Adrenal gland (tissue), 12 donors: ENCODE results near the gene UTF1. TPM values are rescaled to one million over a fixed set of nuclear protein-coding genes. Genes with fewer than 3 reads are reported as not detected.

Experiments used
- DNase-seq, 7 donors: peaks; one replicate each; pipeline ENCODE4 v3.0.0-alpha.2; 2019 to 2020
- H3K27ac ChIP-seq, 5 donors: fragments of 200-600 bp; sonication (generic) in 4 of 5; 1 replicate in 3 of 5; 2 replicates in 2 of 5; pipeline versions ENCODE4 v1.5.1 to v1.8.0; 2016 to 2020; ENCODE audit warnings: mild to moderate bottlenecking in 1 of 5
- H3K27me3 ChIP-seq: fragments of 200-600 bp; 2 replicates; pipeline ENCODE4 v1.8.0; 2021
- H3K36me3 ChIP-seq, 2 donors: fragments of 200-600 bp; replicated peaks in 1 of 2; 1 replicate in 1 of 2; 2 replicates in 1 of 2; pipeline versions ENCODE4 v1.5.1 to v1.8.0; 2018 to 2022
- H3K4me1 ChIP-seq, 2 donors: fragments of 200-600 bp; replicated peaks in 1 of 2; 1 replicate in 1 of 2; 2 replicates in 1 of 2; pipeline versions ENCODE4 v1.5.1 to v1.8.0; 2018 to 2021
- H3K4me3 ChIP-seq, 4 donors: fragments of 200-600 bp; sonication (generic) in 3 of 4; one replicate each; pipeline ENCODE4 v1.5.1; 2016 to 2018
- H3K9me3 ChIP-seq, 3 donors: fragments of 200-600 bp; sonication (generic) in 1 of 3; replicated peaks in 1 of 3; 1 replicate in 2 of 3; 2 replicates in 1 of 3; pipeline versions ENCODE4 v1.5.1 to v1.8.0; 2016 to 2021
- CTCF ChIP-seq, 6 experiments: fragments of 450-650 bp in 4 of 6; fragments of 200-600 bp in 2 of 6; sonication (generic) in 1 of 6; IDR thresholded peaks; 1 replicate in 5 of 6; 2 replicates in 1 of 6; pipeline versions ENCODE4 v1.5.1 to v1.8.0; 2016 to 2021; ENCODE audit warnings: antibody characterized with exemption in 6 of 6, mild to moderate bottlenecking in 2 of 6, moderate library complexity in 1 of 6
- POLR2A ChIP-seq, 2 donors: fragments of 450-650 bp; IDR thresholded peaks; one replicate each; pipeline ENCODE4 v1.6.1; 2017; ENCODE audit warnings: antibody characterized with exemption in 2 of 2, mild to moderate bottlenecking in 2 of 2, moderate library complexity in 1 of 2
- WGBS, 4 donors: extraction: QIAGEN DNeasy Blood & Tissue Kit in 2 of 4; methylation state at CpG; one replicate each; pipeline versions ENCODE4 v1.1.5 to v1.1.7; 2013 to 2017; 5-methylcytosine and 5-hydroxymethylcytosine counted together
- intact Hi-C, 2 donors: fragments of 100-400 bp; cut with DNase I; formaldehyde crosslinking; loops; one replicate each; pipeline versions ENCODE4 v1.14.1 to v1.15.0; 2022 to 2023
- polyA plus RNA-seq, 3 donors: library from polyadenylated mRNA; stranded (reverse); fragments of 200-250 nt in 2 of 3; fragments of 350-450 nt in 1 of 3; fragmentation: Illumina TruSeq in 1 of 3; extraction: RNeasy Lipid Tissue Mini Kit (QIAGEN cat#74804) in 1 of 3; gene quantifications; one replicate each; pipeline ENCODE4 v1.2.3, GENCODE V29; 2013 to 2014
- total RNA-seq, 9 donors: library from RNA; depleted of rRNA in 4 of 9; stranded (reverse); fragments of >200 nt in 4 of 9; fragments of 120-200 nt in 1 of 9; fragmentation: NEBNext Ultra II Directional in 1 of 9; extraction: Animal tissue kit (Norgen Biotek cat#: 25700) in 1 of 9; gene quantifications; one replicate each; pipeline versions ENCODE4 v1.1.0 to v1.2.4, GENCODE V29; 2013 to 2023
- donor health status: healthy with polysubstance abuse.
- donor health status: Bipolar disorder and iron deficiency.
- donor health status: DM: yes; HTN: yes; CAD: no.
- donor health status: DM: no; HTN: no; CAD: no.
- donor health status: DM: no; HTN: no; CAD: no.
- donor health status: DM: yes; HTN: yes; CAD: no.

UTF1 gene
- total and polyA plus RNA-seq, 12 donors, result 0.19 to 0.24 TPM; not detected in 10

- H3K27me3 ChIP-seq, result no peaks in the 10 kb centered on the region
- WGBS, 4 donors, result 91 to 96% (median 94%) methylated on average over 29 to 38 of the region's 38 CpGs
- H3K4me1 ChIP-seq, result no peaks in the 10 kb centered on the region
- no peak overlapping the region for H3K27ac ChIP-seq
- DNase-seq, result no peak
- no peak for TF ChIP-seq CTCF (IDR thresholded peaks at IDR 0.05)
- no peak for TF ChIP-seq POLR2A (IDR thresholded peaks at IDR 0.05)
- H3K4me3 ChIP-seq, result no peak overlapping the region
- H3K9me3 ChIP-seq, result no peaks in the 10 kb centered on the region
- intact Hi-C loops, result no loop called here
- H3K36me3 ChIP-seq, result no peaks in the 10 kb centered on the region
Observed at GRCh38 chr10:133204226-133205015, 25.6 kb upstream of the UTF1 start.

GRCh38 chr10:133205146-133205545 is 24.9 kb upstream of the UTF1 start:
- no peaks in the 10 kb centered on the region for H3K4me1 ChIP-seq
- no peaks in the 10 kb centered on the region for H3K9me3 ChIP-seq
- no peak for TF ChIP-seq POLR2A (IDR thresholded peaks at IDR 0.05)
- no peak for TF ChIP-seq CTCF (IDR thresholded peaks at IDR 0.05)
- intact Hi-C loops, result no loop called here
- H3K27me3 ChIP-seq, result no peaks in the 10 kb centered on the region
- H3K4me3 ChIP-seq, result no peak overlapping the region
- no peak for DNase-seq
- no peaks in the 10 kb centered on the region for H3K36me3 ChIP-seq
- H3K27ac ChIP-seq, result no peak overlapping the region
- 87 to 90% (median 88%) methylated on average over 8 to 23 of the region's 23 CpGs for WGBS, 4 donors

- Histone ChIP-seq H3K27ac (no peak overlapping the region), H3K4me1 (no peaks in the 10 kb centered on the region), H3K27me3 (no peaks in the 10 kb centered on the region), H3K4me3 (no peak overlapping the region), H3K36me3 (no peaks in the 10 kb centered on the region), H3K9me3 (no peaks in the 10 kb centered on the region)
- intact Hi-C loops, result no loop called here
- 77 to 89% (median 83%) methylated on average over 15 to 17 of the region's 17 CpGs for WGBS, 4 donors
- TF ChIP-seq CTCF (IDR thresholded peaks at IDR 0.05) (no peak), POLR2A (IDR thresholded peaks at IDR 0.05) (no peak)
- DNase-seq, result no peak
Observed at GRCh38 chr10:133206356-133207040, 23.5 kb upstream of the UTF1 start.

- Histone ChIP-seq H3K27ac (no peak overlapping the region), H3K4me1 (no peaks in the 10 kb centered on the region), H3K4me3 (no peak overlapping the region), H3K27me3 (no peaks in the 10 kb centered on the region), H3K9me3 (no peaks in the 10 kb centered on the region), H3K36me3 (no peaks in the 10 kb centered on the region)
- TF ChIP-seq CTCF (IDR thresholded peaks at IDR 0.05) (no peak), POLR2A (IDR thresholded peaks at IDR 0.05) (no peak)
- WGBS, 4 donors, result 83 to 93% (median 91%) methylated on average over 14 to 36 of the region's 36 CpGs
- DNase-seq, result no peak
- intact Hi-C loops, result no loop called here
Observed at GRCh38 chr10:133207041-133207600, 22.9 kb upstream of the UTF1 start.
